ENCODE measurements around the gene OS9. TPM values are rescaled to one million over a fixed set of nuclear protein-coding genes. Genes with fewer than 3 reads are reported as not detected.

The OS9 gene
- total and polyA plus RNA-seq, 8 donors, result 177 to 254 (median 192) TPM

DNA sequence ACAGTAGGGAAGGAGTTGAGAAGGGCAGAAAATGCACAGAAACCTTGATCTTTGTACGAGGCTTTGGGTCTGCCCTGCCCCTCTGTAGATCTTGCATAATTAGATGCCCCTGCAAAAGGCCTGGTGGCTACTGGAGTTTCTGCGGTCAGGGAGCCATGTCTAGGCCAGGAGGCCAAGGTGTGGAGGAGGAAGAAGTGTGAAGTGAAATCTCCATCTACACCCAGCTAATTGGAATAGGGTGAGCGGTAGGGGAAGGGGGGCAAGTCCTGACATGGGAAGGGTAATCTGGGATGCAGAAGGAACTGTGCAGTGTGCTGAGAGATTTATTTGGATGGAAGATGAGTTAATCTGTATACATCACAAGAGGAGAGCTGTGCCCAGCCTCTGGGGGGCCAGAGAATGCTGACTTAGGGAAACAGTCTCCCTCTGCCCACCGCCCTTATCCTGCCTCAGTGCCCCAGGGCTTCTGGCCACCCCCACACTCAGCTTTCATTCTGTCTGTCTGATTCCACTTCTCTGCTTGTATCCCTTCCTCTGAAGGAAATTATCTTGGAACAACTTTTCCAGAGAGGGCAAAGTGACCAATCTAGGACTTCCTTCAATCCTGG lies 67.6 kb downstream of the OS9 start:
- FAIRE-seq, result no peak
- Histone ChIP-seq H3K4me1 (peaks cover 3 to 6% (median 5%) of the 10 kb centered on the region in 3 donors), H3K27ac (no peak overlapping the region), H3K27me3 (no peaks in the 10 kb centered on the region), H3K36me3 (no peaks in the 10 kb centered on the region), H3K4me3 (no peak overlapping the region), H3K9me3 (no peaks in the 10 kb centered on the region)
- no peak for DNase-seq
- TF ChIP-seq, protein P1, sequence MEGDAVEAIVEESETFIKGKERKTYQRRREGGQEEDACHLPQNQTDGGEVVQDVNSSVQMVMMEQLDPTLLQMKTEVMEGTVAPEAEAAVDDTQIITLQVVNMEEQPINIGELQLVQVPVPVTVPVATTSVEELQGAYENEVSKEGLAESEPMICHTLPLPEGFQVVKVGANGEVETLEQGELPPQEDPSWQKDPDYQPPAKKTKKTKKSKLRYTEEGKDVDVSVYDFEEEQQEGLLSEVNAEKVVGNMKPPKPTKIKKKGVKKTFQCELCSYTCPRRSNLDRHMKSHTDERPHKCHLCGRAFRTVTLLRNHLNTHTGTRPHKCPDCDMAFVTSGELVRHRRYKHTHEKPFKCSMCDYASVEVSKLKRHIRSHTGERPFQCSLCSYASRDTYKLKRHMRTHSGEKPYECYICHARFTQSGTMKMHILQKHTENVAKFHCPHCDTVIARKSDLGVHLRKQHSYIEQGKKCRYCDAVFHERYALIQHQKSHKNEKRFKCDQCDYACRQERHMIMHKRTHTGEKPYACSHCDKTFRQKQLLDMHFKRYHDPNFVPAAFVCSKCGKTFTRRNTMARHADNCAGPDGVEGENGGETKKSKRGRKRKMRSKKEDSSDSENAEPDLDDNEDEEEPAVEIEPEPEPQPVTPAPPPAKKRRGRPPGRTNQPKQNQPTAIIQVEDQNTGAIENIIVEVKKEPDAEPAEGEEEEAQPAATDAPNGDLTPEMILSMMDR (IDR thresholded peaks at IDR 0.05), result no peak
- 91 to 98% methylated on average over 4 of the region's 4 CpGs for WGBS, 2 donors
- intact Hi-C loops (cut with DNase I), result no loop called here
- no peak for ATAC-seq

DNA sequence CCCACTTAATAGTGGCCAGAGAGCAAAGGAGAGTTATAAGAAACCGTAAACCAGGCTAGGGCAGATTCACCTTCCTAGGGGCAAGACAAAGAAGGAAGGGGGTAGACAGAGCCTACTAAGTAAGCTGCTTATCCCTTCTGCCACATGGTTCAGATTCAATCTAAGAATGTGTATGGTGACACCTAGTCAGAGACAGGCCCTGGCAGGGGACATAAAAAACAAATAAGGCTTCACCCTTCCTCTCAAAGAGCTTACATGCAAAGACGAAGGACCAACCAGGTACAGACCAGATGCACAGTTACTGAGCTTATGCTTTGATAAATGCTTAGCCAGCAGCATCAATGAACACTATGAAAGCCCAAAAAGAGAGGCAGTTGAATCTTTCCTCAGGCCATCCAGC lies 68.5 kb downstream of the OS9 start:
- intact Hi-C loops (cut with DNase I), result no loop called here

DNA sequence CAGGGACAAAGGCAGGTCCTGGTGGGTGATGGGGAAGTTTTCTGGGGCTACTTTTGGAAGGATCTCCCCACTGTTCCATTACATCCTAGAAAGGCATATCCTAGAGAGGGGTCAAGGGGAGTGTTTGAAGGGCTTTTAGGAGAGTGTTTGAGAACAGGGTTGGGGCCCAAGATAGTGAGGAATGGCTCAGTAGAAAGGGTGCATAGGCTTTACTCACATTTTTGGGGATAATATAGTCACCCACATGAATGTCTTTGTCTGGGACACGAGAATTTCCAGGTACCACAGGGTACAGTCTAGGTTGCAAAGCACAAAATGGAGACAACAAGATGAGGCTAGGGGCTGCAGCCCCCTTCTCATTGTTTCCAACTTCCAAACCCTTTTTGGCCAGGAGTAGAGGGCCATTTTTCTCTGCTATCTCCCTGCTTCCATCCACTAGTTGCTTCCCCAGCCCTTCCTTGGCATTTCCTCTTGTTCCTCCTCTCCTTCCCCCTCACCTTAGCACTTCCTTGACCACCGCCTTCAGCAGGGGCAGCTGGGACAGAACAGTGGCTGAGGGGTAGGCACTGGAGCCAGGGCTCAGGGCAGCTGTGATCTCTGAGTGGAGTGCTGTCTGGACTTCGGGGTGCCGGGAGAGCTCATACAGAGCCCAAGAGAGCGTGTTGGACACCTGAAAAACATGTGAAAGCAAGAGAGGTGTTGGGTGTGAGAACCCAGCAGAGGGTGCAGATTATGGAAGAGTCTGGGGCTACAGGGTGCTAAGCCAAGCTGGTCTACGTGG lies 70.1 kb downstream of the OS9 start:
- FAIRE-seq, result no peak
- TF ChIP-seq, protein P1 (IDR thresholded peaks at IDR 0.05), result no peak
- Histone ChIP-seq H3K27ac (peak overlapping the region in 3 of 4 donors; percentile 60 to 70 (median 64)), H3K9me3 (no peaks in the 10 kb centered on the region), H3K4me1 (peaks cover 6 to 8% (median 8%) of the 10 kb centered on the region in 3 donors), H3K27me3 (no peaks in the 10 kb centered on the region), H3K36me3 (no peaks in the 10 kb centered on the region), H3K4me3 (peak overlapping the region in 3 of 4 donors; percentile 23 to 56 (median 49))
- intact Hi-C loops (cut with DNase I), result no loop called here
- no peak for DNase-seq
- WGBS, 2 donors, result 69 to 74% methylated on average over 6 of the region's 6 CpGs
- ATAC-seq, result no peak

More for the DNA sequence above, 68.5 kb downstream of the OS9 start:
- H3K27me3 ChIP-seq, result no peaks in the 10 kb centered on the region
- no peak overlapping the region for H3K4me3 ChIP-seq
- H3K36me3 ChIP-seq, result no peaks in the 10 kb centered on the region
- ATAC-seq (no peak), DNase-seq (no peak), FAIRE-seq (no peak)
- WGBS, 2 donors, result 89 to 95% methylated on average over 2 of the region's 2 CpGs
- TF ChIP-seq, protein P1 (IDR thresholded peaks at IDR 0.05), result no peak
- no peak overlapping the region for H3K27ac ChIP-seq
- peaks cover 6 to 8% (median 8%) of the 10 kb centered on the region in 3 donors for H3K4me1 ChIP-seq
- no peaks in the 10 kb centered on the region for H3K9me3 ChIP-seq

DNA sequence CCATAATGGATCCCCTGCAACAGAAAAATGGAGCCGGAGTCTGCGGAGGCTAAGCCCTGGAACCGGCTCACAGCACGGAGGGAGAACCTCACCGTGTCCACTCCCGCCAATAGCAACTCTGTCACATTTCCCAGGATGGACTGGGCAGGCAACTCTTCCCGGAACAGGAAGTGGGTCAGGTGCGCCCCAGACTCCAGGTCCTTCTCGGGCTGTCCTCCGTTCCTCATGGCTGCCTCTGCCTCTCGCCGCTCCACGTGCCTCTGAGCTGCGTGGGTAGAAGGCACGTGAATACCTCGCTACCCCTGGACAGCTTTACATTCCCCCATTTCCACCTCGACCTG lies 70.7 kb downstream of the OS9 start:
- intact Hi-C loops (cut with DNase I), result no loop called here
- WGBS, 2 donors, result 5 to 6% methylated on average over 17 of the region's 17 CpGs
- Histone ChIP-seq H3K27me3 (no peaks in the 10 kb centered on the region), H3K4me3 (peak overlapping the region; percentile 23 to 56 (median 38)), H3K9me3 (no peaks in the 10 kb centered on the region), H3K27ac (peak overlapping the region; percentile 52 to 70 (median 62)), H3K4me1 (peaks cover 6 to 8% (median 8%) of the 10 kb centered on the region in 3 donors), H3K36me3 (no peaks in the 10 kb centered on the region)
- DNase-seq (peak; percentile 75 to 89 (median 81)), FAIRE-seq (no peak), ATAC-seq (peak; percentile 83 to 87 (median 85))
- TF ChIP-seq, protein P1 (IDR thresholded peaks at IDR 0.05), result no peak
